GM23338 (cell line): Measurements from ENCODE around the gene CD7. TPM values are rescaled to one million over a fixed set of nuclear protein-coding genes. Genes with fewer than 3 reads are reported as not detected.

Experiments
- ATAC-seq: fragments of 200-7000 bp; cut with Tn5 transposase; 3 replicates; pipeline ENCODE4 v1.9.1; 2020
- DNase-seq: peaks from one replicate; pipeline ENCODE4 v3.0.0-alpha.2; 2015; ENCODE audit warnings: low spot score
- H2AFZ ChIP-seq: fragments of 200-600 bp; sonication (generic); 2 replicates; pipeline ENCODE4 v1.8.0; 2016; ENCODE audit warnings: antibody characterized with exemption, mild to moderate bottlenecking, moderate library complexity
- H3F3A ChIP-seq: fragments of 200-600 bp; sonication (generic); replicated peaks from 2 replicates; pipeline ENCODE4 v1.8.0; 2017; ENCODE audit warnings: antibody characterized with exemption, mixed run types, low read depth
- H3K27ac ChIP-seq: fragments of 200-600 bp; sonication (generic); 2 replicates; pipeline ENCODE4 v1.6.1; 2016; ENCODE audit warnings: low read depth
- H3K27me3 ChIP-seq: fragments of 200-600 bp; sonication (generic); 2 replicates; pipeline ENCODE4 v1.8.0; 2016; ENCODE audit warnings: mild to moderate bottlenecking, mixed run types, moderate library complexity; ENCODE audit not compliant: insufficient read depth
- H3K36me3 ChIP-seq: fragments of 200-600 bp; sonication (generic); 2 replicates; pipeline ENCODE4 v1.8.0; 2016; ENCODE audit warnings: mild to moderate bottlenecking; ENCODE audit not compliant: insufficient read depth
- H3K4me1 ChIP-seq: fragments of 200-600 bp; sonication (generic); 2 replicates; pipeline ENCODE4 v1.8.0; 2016; ENCODE audit warnings: mild to moderate bottlenecking, moderate library complexity; ENCODE audit not compliant: insufficient read depth
- H3K4me2 ChIP-seq: fragments of 200-600 bp; sonication (generic); 2 replicates; pipeline ENCODE4 v1.7.1; 2017; ENCODE audit warnings: mixed run types
- H3K4me3 ChIP-seq: fragments of 200-600 bp; sonication (generic); 2 replicates; pipeline ENCODE4 v1.6.1; 2016; ENCODE audit warnings: mixed run types
- H3K79me2 ChIP-seq: fragments of 200-600 bp; sonication (generic); replicated peaks from 2 replicates; pipeline ENCODE4 v1.8.0; 2017; ENCODE audit warnings: mild to moderate bottlenecking; ENCODE audit not compliant: insufficient read depth
- H3K9me2 ChIP-seq: fragments of 200-600 bp; sonication (generic); 2 replicates; pipeline ENCODE4 v1.8.0; 2017; ENCODE audit not compliant: insufficient read depth
- H4K20me1 ChIP-seq: fragments of 200-600 bp; sonication (generic); replicated peaks from 2 replicates; pipeline ENCODE4 v1.8.0; 2017; ENCODE audit warnings: mild to moderate bottlenecking; ENCODE audit not compliant: insufficient read depth
- H3K27ac Mint-ChIP-seq: 2 replicates; pipeline ENCODE4 v1.8.0; 2020; ENCODE audit warnings: inconsistent platforms, mild to moderate bottlenecking, moderate library complexity, mixed read lengths
- H3K27me3 Mint-ChIP-seq: 3 replicates; pipeline ENCODE4 v1.8.0; 2022; ENCODE audit warnings: low read depth, mild to moderate bottlenecking, moderate library complexity, mixed read lengths, inconsistent platforms; ENCODE audit not compliant: insufficient read depth, poor library complexity
- H3K36me3 Mint-ChIP-seq: 3 replicates; pipeline ENCODE4 v1.8.0; 2021; ENCODE audit warnings: low read depth, mild to moderate bottlenecking, inconsistent platforms, moderate library complexity, mixed read lengths
- H3K4me1 Mint-ChIP-seq: 3 replicates; pipeline ENCODE4 v1.8.0; 2020; ENCODE audit warnings: mild to moderate bottlenecking, inconsistent platforms, mixed read lengths
- H3K4me3 Mint-ChIP-seq: 3 replicates; pipeline ENCODE4 v1.8.0; 2021; ENCODE audit warnings: moderate library complexity, mild to moderate bottlenecking, inconsistent platforms, mixed read lengths
- H3K9me3 Mint-ChIP-seq: 3 replicates; pipeline ENCODE4 v1.8.0; 2020; ENCODE audit warnings: moderate library complexity, mild to moderate bottlenecking, inconsistent platforms, mixed read lengths
- CREB1 ChIP-seq: fragments of 250-450 bp; sonication (Bioruptor Pico); IDR thresholded peaks from 2 replicates; pipeline ENCODE4 v1.5.0; 2020; ENCODE audit warnings: low read depth, mild to moderate bottlenecking, moderate library complexity
- ETS1 ChIP-seq: IDR thresholded peaks from 2 replicates; pipeline ENCODE4 v1.6.1; 2016; ENCODE audit warnings: antibody characterized with exemption
- EZH2 ChIP-seq: fragments of 200-600 bp; sonication (generic); IDR thresholded peaks from one replicate; pipeline ENCODE4 v1.8.0; 2017; ENCODE audit warnings: antibody characterized with exemption, mild to moderate bottlenecking, low read depth; ENCODE audit not compliant: unreplicated experiment
- EZH2phosphoT487 ChIP-seq: fragments of 200-600 bp; sonication (generic); IDR thresholded peaks from one replicate; pipeline ENCODE4 v1.8.1; 2018; ENCODE audit warnings: antibody characterized with exemption; ENCODE audit not compliant: unreplicated experiment
- JUNB ChIP-seq: IDR thresholded peaks from one replicate; pipeline ENCODE4 v1.6.1; 2016; ENCODE audit warnings: antibody characterized with exemption; ENCODE audit not compliant: unreplicated experiment
- NANOG ChIP-seq: IDR thresholded peaks from 2 replicates; pipeline ENCODE4 v1.6.1; 2016; ENCODE audit warnings: antibody characterized with exemption, borderline replicate concordance
- POLR2AphosphoS5 ChIP-seq: IDR thresholded peaks from 2 replicates; pipeline ENCODE4 v1.6.1; 2016; ENCODE audit warnings: antibody characterized with exemption, low read depth
- STAT1 ChIP-seq: IDR thresholded peaks from one replicate; pipeline ENCODE4 v1.6.1; 2016; ENCODE audit warnings: antibody characterized with exemption; ENCODE audit not compliant: unreplicated experiment
- ZNF114 ChIP-seq: fragments of 250-450 bp; sonication (Bioruptor Pico); IDR thresholded peaks from 2 replicates; pipeline ENCODE4 v1.5.0; 2020; ENCODE audit warnings: mild to moderate bottlenecking, moderate library complexity
- ZNF331 ChIP-seq: fragments of 250-450 bp; sonication (Bioruptor Pico); IDR thresholded peaks from 2 replicates; pipeline ENCODE4 v1.5.0; 2020; ENCODE audit warnings: low read depth, mild to moderate bottlenecking, moderate library complexity
- polyA plus RNA-seq: library from polyadenylated mRNA; unstranded; fragments of >200 nt; fragmentation: Nextera tagmentation; extraction: Ambion mirVana; gene quantifications from 2 replicates; pipeline ENCODE4 v1.2.1, GENCODE V29; 2016
- total RNA-seq: library from RNA; depleted of rRNA; stranded (reverse); fragments of >200 nt; shearing (Covaris generic); gene quantifications from 2 replicates; pipeline ENCODE4 v1.2.3, GENCODE V29; 2014
- TF ChIP-seq, protein P1 (sequence below), 2 experiments: fragments of 200-600 bp in 1 of 2; sonication (generic) in 1 of 2; conservative IDR thresholded peaks; 2 replicates each; pipeline versions ENCODE4 v1.5.1 to v1.6.1; 2016 to 2017; ENCODE audit warnings: antibody characterized with exemption in 2 of 2, low read depth in 2 of 2, mild to moderate bottlenecking in 2 of 2, moderate library complexity in 1 of 2
- TF ChIP-seq, protein P2 (sequence below): fragments of 250-450 bp; sonication (Bioruptor Pico); IDR thresholded peaks from 2 replicates; pipeline ENCODE4 v1.5.0; 2020; ENCODE audit warnings: mild to moderate bottlenecking, moderate library complexity
- TF ChIP-seq, protein P3 (sequence below): IDR thresholded peaks from one replicate; pipeline ENCODE4 v1.6.1; 2018; ENCODE audit warnings: antibody characterized with exemption; ENCODE audit not compliant: unreplicated experiment

Gene CD7
- total and polyA plus RNA-seq, 2 experiments from 2014 or later, result 0.42 to 0.44 TPM

DNA sequence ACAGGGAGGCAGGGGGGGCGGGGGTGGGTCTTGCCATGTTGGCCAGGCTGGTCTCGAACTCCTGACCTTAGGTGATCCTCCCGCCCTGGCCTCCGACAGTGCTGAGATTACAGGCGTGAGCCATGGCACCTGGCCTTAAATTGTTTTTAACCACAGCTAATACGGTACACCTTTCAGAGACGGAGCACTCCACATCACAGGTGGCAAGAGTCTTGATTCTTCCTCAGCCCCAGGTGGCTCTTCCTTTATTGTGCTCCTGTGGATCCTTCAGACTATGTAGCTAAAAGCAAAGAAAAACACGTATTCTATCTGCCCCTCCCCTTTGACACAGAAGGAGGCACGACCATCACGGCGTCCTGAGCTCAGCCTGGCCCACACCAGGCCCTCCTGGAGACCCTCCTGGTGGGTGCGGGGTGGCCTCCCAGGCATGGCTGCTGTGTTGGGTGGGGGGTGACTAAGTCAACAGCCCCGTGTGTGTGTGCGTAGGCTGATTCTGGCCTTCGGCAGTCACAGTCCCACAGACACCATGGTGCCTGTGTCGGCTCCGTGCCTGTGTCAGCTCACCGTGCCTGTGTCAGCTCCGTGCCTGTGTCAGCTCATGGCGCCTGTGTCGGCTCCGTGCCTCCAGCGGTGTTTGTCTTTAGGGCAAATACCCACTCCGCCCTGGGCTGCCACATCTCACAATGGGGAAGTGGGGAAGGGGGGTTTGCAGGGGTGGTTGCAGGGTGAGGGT is 26.9 kb upstream of the CD7 start:
- Histone ChIP-seq H3F3A (no peaks in the 10 kb centered on the region), H3K79me2 (no peaks in the 10 kb centered on the region), H3K9me2 (no peaks in the 10 kb centered on the region), H2AFZ (no peak overlapping the region), H4K20me1 (no peaks in the 10 kb centered on the region), H3K27me3 (no peaks in the 10 kb centered on the region), H3K36me3 (no peaks in the 10 kb centered on the region), H3K4me2 (no peak overlapping the region), H3K4me3 (no peak overlapping the region), H3K4me1 (no peaks in the 10 kb centered on the region), H3K27ac (no peak overlapping the region)
- Mint-ChIP-seq H3K9me3 (peaks cover 15% of the 10 kb centered on the region), H3K36me3 (peaks cover 4% of the 10 kb centered on the region), H3K4me1 (peaks cover 6% of the 10 kb centered on the region; the same call in 2 of the 3 replicates), H3K4me3 (no peak overlapping the region), H3K27me3 (peaks cover 10% of the 10 kb centered on the region), H3K27ac (no peak overlapping the region)
- TF ChIP-seq NANOG (no peak), ZNF114 (CRISPR knock-in tag) (no peak), ZNF331 (no peak), EZH2 (no peak), JUNB (no peak), EZH2phosphoT487 (no peak), STAT1 (no peak), POLR2AphosphoS5 (no peak), ETS1 (no peak), CREB1 (CRISPR knock-in tag) (no peak)
- TF ChIP-seq, protein P1, sequence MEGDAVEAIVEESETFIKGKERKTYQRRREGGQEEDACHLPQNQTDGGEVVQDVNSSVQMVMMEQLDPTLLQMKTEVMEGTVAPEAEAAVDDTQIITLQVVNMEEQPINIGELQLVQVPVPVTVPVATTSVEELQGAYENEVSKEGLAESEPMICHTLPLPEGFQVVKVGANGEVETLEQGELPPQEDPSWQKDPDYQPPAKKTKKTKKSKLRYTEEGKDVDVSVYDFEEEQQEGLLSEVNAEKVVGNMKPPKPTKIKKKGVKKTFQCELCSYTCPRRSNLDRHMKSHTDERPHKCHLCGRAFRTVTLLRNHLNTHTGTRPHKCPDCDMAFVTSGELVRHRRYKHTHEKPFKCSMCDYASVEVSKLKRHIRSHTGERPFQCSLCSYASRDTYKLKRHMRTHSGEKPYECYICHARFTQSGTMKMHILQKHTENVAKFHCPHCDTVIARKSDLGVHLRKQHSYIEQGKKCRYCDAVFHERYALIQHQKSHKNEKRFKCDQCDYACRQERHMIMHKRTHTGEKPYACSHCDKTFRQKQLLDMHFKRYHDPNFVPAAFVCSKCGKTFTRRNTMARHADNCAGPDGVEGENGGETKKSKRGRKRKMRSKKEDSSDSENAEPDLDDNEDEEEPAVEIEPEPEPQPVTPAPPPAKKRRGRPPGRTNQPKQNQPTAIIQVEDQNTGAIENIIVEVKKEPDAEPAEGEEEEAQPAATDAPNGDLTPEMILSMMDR (conservative IDR thresholded peaks at IDR 0.05; ENCODE audit: low read depth in 2 of 2), result no peak
- TF ChIP-seq, protein P2, sequence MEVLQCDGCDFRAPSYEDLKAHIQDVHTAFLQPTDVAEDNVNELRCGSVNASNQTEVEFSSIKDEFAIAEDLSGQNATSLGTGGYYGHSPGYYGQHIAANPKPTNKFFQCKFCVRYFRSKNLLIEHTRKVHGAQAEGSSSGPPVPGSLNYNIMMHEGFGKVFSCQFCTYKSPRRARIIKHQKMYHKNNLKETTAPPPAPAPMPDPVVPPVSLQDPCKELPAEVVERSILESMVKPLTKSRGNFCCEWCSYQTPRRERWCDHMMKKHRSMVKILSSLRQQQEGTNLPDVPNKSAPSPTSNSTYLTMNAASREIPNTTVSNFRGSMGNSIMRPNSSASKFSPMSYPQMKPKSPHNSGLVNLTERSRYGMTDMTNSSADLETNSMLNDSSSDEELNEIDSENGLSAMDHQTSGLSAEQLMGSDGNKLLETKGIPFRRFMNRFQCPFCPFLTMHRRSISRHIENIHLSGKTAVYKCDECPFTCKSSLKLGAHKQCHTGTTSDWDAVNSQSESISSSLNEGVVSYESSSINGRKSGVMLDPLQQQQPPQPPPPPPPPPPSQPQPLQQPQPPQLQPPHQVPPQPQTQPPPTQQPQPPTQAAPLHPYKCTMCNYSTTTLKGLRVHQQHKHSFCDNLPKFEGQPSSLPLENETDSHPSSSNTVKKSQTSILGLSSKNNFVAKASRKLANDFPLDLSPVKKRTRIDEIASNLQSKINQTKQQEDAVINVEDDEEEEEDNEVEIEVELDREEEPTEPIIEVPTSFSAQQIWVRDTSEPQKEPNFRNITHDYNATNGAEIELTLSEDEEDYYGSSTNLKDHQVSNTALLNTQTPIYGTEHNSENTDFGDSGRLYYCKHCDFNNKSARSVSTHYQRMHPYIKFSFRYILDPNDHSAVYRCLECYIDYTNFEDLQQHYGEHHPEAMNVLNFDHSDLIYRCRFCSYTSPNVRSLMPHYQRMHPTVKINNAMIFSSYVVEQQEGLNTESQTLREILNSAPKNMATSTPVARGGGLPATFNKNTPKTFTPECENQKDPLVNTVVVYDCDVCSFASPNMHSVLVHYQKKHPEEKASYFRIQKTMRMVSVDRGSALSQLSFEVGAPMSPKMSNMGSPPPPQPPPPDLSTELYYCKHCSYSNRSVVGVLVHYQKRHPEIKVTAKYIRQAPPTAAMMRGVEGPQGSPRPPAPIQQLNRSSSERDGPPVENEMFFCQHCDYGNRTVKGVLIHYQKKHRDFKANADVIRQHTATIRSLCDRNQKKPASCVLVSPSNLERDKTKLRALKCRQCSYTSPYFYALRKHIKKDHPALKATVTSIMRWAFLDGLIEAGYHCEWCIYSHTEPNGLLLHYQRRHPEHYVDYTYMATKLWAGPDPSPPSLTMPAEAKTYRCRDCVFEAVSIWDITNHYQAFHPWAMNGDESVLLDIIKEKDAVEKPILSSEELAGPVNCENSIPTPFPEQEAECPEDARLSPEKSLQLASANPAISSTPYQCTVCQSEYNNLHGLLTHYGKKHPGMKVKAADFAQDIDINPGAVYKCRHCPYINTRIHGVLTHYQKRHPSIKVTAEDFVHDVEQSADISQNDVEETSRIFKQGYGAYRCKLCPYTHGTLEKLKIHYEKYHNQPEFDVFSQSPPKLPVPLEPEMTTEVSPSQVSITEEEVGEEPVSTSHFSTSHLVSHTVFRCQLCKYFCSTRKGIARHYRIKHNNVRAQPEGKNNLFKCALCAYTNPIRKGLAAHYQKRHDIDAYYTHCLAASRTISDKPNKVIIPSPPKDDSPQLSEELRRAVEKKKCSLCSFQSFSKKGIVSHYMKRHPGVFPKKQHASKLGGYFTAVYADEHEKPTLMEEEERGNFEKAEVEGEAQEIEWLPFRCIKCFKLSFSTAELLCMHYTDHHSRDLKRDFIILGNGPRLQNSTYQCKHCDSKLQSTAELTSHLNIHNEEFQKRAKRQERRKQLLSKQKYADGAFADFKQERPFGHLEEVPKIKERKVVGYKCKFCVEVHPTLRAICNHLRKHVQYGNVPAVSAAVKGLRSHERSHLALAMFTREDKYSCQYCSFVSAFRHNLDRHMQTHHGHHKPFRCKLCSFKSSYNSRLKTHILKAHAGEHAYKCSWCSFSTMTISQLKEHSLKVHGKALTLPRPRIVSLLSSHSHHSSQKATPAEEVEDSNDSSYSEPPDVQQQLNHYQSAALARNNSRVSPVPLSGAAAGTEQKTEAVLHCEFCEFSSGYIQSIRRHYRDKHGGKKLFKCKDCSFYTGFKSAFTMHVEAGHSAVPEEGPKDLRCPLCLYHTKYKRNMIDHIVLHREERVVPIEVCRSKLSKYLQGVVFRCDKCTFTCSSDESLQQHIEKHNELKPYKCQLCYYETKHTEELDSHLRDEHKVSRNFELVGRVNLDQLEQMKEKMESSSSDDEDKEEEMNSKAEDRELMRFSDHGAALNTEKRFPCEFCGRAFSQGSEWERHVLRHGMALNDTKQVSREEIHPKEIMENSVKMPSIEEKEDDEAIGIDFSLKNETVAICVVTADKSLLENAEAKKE (CRISPR knock-in tag), result no peak
- TF ChIP-seq, protein P3, sequence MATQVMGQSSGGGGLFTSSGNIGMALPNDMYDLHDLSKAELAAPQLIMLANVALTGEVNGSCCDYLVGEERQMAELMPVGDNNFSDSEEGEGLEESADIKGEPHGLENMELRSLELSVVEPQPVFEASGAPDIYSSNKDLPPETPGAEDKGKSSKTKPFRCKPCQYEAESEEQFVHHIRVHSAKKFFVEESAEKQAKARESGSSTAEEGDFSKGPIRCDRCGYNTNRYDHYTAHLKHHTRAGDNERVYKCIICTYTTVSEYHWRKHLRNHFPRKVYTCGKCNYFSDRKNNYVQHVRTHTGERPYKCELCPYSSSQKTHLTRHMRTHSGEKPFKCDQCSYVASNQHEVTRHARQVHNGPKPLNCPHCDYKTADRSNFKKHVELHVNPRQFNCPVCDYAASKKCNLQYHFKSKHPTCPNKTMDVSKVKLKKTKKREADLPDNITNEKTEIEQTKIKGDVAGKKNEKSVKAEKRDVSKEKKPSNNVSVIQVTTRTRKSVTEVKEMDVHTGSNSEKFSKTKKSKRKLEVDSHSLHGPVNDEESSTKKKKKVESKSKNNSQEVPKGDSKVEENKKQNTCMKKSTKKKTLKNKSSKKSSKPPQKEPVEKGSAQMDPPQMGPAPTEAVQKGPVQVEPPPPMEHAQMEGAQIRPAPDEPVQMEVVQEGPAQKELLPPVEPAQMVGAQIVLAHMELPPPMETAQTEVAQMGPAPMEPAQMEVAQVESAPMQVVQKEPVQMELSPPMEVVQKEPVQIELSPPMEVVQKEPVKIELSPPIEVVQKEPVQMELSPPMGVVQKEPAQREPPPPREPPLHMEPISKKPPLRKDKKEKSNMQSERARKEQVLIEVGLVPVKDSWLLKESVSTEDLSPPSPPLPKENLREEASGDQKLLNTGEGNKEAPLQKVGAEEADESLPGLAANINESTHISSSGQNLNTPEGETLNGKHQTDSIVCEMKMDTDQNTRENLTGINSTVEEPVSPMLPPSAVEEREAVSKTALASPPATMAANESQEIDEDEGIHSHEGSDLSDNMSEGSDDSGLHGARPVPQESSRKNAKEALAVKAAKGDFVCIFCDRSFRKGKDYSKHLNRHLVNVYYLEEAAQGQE, result no peak
- DNase-seq (no peak), ATAC-seq (no peak)
